ENCODE measurements around the gene B9D1.

DNA sequence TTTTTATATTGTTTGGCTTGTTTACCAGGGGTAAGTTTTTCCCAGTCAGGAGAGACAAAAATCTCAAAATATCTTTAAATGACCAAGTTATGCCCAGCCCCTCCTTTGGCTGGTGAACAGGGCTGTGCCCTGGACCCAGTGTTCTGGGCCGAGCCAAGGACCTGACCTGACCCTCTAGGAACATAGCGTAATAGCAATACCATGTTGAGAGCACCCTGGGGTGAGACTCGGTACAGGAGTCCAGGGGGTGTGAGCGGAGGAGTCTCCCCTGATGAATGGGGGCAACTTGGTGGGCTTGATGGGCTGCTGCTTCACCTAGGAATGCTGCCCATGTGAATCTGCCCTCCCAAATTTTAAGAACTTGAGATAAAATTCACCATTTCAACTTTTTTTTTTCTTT is 47.4 kb downstream of the B9D1 start:
- no peak for TF ChIP-seq ZBTB7A (IDR thresholded peaks at IDR 0.05; ENCODE audit: low read depth)
- no peak for TF ChIP-seq TAF1 (IDR thresholded peaks at IDR 0.05; ENCODE audit: low read depth)
- TF ChIP-seq YY1 (IDR thresholded peaks at IDR 0.05; ENCODE audit: low read depth) = no peak
- TF ChIP-seq TCF12 (IDR thresholded peaks at IDR 0.05; ENCODE audit: low read depth) = no peak
- no peak for TF ChIP-seq RAD21 (IDR thresholded peaks at IDR 0.05; ENCODE audit: low read depth)
- TF ChIP-seq, protein P1, sequence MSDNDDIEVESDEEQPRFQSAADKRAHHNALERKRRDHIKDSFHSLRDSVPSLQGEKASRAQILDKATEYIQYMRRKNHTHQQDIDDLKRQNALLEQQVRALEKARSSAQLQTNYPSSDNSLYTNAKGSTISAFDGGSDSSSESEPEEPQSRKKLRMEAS (IDR thresholded peaks at IDR 0.05) = no peak
- TF ChIP-seq CEBPB (IDR thresholded peaks at IDR 0.05) = no peak
- TF ChIP-seq EP300 (IDR thresholded peaks at IDR 0.05; ENCODE audit: borderline replicate concordance) = no peak
- no peak for TF ChIP-seq FOXM1 (IDR thresholded peaks at IDR 0.05; ENCODE audit: borderline replicate concordance, low read depth)
- TF ChIP-seq, protein P2, sequence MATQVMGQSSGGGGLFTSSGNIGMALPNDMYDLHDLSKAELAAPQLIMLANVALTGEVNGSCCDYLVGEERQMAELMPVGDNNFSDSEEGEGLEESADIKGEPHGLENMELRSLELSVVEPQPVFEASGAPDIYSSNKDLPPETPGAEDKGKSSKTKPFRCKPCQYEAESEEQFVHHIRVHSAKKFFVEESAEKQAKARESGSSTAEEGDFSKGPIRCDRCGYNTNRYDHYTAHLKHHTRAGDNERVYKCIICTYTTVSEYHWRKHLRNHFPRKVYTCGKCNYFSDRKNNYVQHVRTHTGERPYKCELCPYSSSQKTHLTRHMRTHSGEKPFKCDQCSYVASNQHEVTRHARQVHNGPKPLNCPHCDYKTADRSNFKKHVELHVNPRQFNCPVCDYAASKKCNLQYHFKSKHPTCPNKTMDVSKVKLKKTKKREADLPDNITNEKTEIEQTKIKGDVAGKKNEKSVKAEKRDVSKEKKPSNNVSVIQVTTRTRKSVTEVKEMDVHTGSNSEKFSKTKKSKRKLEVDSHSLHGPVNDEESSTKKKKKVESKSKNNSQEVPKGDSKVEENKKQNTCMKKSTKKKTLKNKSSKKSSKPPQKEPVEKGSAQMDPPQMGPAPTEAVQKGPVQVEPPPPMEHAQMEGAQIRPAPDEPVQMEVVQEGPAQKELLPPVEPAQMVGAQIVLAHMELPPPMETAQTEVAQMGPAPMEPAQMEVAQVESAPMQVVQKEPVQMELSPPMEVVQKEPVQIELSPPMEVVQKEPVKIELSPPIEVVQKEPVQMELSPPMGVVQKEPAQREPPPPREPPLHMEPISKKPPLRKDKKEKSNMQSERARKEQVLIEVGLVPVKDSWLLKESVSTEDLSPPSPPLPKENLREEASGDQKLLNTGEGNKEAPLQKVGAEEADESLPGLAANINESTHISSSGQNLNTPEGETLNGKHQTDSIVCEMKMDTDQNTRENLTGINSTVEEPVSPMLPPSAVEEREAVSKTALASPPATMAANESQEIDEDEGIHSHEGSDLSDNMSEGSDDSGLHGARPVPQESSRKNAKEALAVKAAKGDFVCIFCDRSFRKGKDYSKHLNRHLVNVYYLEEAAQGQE (IDR thresholded peaks at IDR 0.05; ENCODE audit: low read depth) = no peak
- TF ChIP-seq, protein P3, sequence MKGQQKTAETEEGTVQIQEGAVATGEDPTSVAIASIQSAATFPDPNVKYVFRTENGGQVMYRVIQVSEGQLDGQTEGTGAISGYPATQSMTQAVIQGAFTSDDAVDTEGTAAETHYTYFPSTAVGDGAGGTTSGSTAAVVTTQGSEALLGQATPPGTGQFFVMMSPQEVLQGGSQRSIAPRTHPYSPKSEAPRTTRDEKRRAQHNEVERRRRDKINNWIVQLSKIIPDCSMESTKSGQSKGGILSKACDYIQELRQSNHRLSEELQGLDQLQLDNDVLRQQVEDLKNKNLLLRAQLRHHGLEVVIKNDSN (IDR thresholded peaks at IDR 0.05) = no peak
- TF ChIP-seq CREB1 (IDR thresholded peaks at IDR 0.05; ENCODE audit: low read depth) = no peak
- no peak for TF ChIP-seq TEAD4 (IDR thresholded peaks at IDR 0.05)
- TF ChIP-seq EGR1 (IDR thresholded peaks at IDR 0.05) = no peak
